ENCODE results near the gene KDM4F.
A peak's percentile ranks its signal among the peaks of the same experiment; 100 is the strongest.

The KDM4F gene

GRCh38 chr11:95092549-95093324 lies 43.5 kb downstream of the KDM4F start:
- peak; percentile 54 for DNase-seq

GRCh38 chr11:95093548-95093947 lies 44.3 kb downstream of the KDM4F start:
- DNase-seq: no peak

- DNase-seq: no peak
Measured at GRCh38 chr11:95095858-95096587, 46.8 kb downstream of the KDM4F start.

GRCh38 chr11:95097209-95097608 lies 48.0 kb downstream of the KDM4F start:
- DNase-seq: no peak

- DNase-seq: no peak
Measured at GRCh38 chr11:95098826-95099225, 49.6 kb downstream of the KDM4F start.

GRCh38 chr11:95100191-95100648 lies 51.0 kb downstream of the KDM4F start:
- DNase-seq: no peak

Data from stimulated activated CD4-positive, alpha-beta T cell treated with anti-CD3 and anti-CD28 coated beads, Interleukin-15, amount 100 ng/mL, for 24 hours (primary cell).